T-helper 1 cell treated with Interleukin-12 subunit alpha and Interleukin-12 subunit beta and Interleukin-4 antibody, amounts not matched to agents 30 ng/mL and 1 ng/mL, for 36 hours (primary cell): ENCODE measurements around the gene ZNF580. TPM values are rescaled to one million over a fixed set of nuclear protein-coding genes. Genes with fewer than 3 reads are reported as not detected.

Experiments
- intact Hi-C: fragments of 100-400 bp; cut with micrococcal nuclease; formaldehyde crosslinking; loops from one replicate; pipeline ENCODE4 v1.15.1; 2024
- total RNA-seq: library from RNA; stranded (reverse); gene quantifications from 2 replicates; pipeline ENCODE4 v1.2.3, GENCODE V29; 2022

The ZNF580 gene
- total RNA-seq, 1 donor from 2014 or later, result 42.6 TPM

DNA sequence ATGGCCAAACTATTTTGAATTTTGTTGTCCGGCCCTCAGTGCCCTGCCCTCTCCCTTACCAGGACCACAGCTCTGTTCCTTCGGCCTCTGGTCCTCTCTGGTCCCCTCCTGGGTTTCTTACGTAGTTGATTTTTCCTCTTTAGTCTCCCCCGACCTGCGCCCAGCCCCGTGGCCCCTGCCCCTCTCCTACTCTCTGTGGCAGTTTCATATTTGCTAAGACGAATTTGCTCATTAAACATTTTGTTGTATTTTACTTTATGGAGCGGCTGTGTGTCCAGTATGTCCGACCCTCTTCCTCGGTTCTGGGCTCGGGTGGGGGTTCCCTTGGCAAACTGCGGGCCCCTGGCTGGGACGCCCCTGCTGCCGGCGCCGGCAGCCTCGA lies 33.6 kb downstream of the ZNF580 start:
- intact Hi-C loops, result loop anchor here (2.0 kb wide), 4 partner anchors 40 to 640 kb away; partner anchors contain the start of genes ZNF444, ZNF787 and ZSCAN5A

DNA sequence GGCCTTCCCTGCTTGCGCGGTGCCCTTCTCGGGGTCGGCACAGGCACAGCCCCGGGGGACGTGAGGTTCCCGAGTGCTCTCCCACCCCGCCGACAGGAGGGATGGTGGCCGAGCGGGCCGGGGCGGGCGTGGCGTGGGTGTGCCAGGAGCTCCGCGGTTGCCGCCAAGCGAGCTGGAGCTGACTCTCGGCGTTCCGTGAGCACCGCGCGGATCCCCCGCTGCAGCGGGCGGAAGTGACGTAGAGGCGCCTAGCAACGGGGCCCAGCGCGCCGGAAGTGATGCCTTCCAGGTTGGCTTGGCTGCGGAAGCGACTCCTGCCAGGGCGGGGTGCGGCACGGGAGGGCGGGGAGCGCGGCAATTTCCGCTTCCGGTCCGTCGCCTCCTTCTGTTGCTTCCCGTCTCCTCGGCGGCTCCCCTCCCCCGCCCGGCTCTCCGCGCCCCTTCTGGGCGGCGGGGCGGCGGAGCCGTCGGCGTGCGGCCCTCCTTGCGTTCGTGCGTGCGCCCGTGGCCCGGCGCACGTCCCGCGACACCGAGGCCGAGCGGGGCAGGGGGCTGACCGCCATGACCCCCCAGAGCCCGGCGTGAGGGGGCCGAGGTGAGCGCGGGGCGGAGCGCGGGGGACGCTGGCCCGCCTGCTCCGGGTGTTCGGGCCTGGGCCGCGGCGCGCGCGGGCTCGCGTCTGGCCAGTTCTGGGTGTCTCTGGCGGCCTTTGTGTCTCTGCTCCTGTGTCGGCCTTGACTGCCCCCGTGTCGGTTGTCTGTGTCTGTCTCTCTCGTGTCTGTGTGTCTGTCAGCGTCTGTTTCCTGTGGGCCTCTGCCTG lies 34.2 kb downstream of the ZNF580 start, which contains the start of gene EPN1:
TSS of gene EPN1 (plus strand) at position 386 of the 820 bp plus-strand sequence. CDS start 3,402 bp downstream, outside the sequence.
- intact Hi-C loops, result loop anchor here (1.0 to 2.0 kb wide), 7 partner anchors 21 to 640 kb away; partner anchors contain the start of genes FIZ1, PPP1R12C, ZNF444 and ZNF787

- intact Hi-C loops, result loop anchor here (1.0 to 2.0 kb wide), 7 partner anchors 22 to 639 kb away; partner anchors contain the start of genes FIZ1, PPP1R12C, ZNF444 and ZNF787
Measured at GRCh38 chr19:55675661-55676354, 35.0 kb downstream of the ZNF580 start.

GRCh38 chr19:55676383-55676782 lies 35.6 kb downstream of the ZNF580 start:
- intact Hi-C loops, result no loop called here

DNA sequence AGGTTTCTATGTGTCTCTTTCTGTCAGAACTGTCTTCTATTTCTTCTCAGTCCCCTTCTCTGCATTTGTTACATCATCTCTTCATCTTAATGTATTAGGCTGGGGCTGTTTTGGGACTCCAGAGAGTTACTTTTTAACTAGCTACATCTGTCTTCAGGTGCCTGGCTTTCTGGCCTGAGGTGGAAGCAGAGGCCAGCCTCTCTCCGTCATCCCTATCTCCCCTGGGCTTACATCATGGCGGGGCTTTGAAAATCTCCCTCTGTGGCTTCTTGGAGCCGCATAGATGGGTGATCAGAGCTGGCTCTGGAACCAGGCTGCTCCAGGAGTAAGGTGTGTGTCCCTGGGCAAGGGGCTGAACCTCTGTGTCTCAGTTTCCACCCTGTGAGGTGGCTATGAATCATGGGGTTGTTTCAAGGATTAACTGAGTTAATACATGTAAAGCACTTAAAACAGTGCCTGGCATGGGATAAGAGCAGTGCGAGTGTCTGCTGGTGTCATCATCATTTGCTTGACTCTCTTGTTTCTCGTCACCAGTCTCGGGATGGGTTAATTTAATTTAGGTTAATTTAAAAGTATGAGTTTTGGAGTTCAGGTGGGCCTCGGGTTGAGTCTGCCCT lies 36.2 kb downstream of the ZNF580 start:
- intact Hi-C loops, result no loop called here

DNA sequence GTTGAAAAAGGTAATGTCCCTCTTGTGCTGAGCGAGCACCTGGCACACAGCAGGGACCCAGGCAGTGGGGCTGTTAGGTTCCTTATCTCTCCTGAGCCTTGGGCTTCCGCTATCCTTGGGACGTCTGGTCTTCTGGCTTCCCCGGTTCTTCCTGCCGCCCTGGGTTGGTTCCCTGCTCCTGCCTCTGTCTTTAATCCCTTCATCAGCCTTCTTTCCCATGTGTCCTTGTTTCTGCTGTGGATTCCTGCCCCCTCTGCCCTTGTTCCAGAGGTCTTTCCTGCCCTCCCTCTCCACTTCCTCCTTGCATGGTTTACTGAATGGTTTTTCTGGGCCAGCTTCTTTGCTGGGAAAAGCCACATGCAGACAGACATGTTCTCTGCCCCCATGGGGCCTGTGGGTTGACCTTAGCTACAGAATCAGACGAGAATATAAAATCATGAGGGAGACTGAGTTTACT lies 36.8 kb downstream of the ZNF580 start:
- intact Hi-C loops, result no loop called here

DNA sequence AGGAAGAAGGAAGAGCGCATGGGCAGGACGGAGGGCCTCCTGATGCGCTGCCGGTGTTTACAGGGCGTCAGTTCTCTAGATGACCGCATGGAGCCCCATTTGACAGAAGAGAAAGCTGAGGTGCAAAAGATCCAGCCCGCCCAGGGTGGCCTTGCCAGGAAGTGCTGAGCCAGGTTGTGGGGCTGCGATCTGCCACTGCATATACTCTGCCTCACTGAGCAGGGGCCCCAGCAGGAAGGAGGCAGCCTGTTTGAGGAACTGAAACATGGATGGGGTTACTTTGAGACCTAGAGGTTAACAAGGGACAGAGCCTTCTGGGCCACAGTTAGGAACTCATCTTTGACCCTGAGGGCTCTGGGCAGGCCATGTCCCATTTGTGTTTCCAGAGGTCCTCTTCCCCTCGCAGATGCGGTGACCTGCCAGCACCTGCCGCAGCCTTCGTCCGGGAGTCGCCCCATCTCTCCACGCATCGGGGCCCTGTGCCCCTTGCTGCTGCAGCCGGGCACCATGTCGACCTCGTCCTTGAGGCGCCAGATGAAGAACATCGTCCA lies 37.4 kb downstream of the ZNF580 start:
- intact Hi-C loops, result no loop called here

DNA sequence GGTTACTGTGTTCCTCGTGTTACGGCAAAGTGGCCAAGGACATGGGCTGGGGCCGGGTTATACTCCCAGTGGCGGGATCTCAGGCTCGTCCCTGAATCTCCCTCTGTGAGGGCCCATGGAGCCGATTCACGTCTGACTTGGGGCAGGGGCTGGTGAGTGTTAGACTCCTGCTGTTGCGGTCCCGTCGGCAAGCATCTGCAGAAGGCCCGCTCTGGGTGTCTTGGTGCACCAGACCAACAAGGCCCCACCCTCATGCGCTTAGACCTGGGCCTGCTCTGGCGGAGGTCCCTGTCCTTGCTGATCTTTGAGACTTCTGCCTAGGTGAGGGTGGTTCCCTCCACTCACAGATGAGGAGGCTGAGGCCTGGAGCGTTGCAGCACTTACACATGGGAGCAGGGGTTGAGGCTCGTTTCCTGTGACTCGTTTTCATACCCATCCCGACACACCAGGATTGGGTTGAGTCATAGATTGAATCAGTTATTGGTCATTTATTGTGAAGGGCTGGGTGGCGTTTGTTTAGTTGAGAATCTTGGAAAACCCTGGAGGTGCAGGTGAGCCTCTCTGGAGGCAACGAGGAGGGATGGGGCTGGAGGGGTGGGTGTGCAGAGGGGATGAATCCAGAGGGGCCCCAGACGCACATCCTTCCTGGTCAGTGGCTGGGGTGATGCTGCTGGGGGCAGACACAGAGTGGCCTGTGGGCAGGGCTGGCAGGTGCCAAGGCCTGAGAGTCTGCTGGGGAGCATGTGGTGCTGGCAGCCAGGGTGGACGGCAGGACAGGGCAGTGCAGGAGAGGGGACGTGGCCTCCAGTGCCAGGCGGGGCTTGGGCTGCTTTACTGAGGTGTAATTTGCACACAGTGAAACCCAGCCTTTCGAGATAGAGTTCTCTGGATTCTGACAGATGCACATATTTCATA lies 38.8 kb downstream of the ZNF580 start:
- intact Hi-C loops, result no loop called here

- intact Hi-C loops, result no loop called here
Measured at GRCh38 chr19:55680339-55681130, 39.7 kb downstream of the ZNF580 start.

GRCh38 chr19:55681131-55682092 lies 40.6 kb downstream of the ZNF580 start:
- intact Hi-C loops, result no loop called here

GRCh38 chr19:55683449-55684261 lies 42.9 kb downstream of the ZNF580 start:
- intact Hi-C loops, result no loop called here

- intact Hi-C loops, result no loop called here
Measured at GRCh38 chr19:55684946-55685681, 44.3 kb downstream of the ZNF580 start.

DNA sequence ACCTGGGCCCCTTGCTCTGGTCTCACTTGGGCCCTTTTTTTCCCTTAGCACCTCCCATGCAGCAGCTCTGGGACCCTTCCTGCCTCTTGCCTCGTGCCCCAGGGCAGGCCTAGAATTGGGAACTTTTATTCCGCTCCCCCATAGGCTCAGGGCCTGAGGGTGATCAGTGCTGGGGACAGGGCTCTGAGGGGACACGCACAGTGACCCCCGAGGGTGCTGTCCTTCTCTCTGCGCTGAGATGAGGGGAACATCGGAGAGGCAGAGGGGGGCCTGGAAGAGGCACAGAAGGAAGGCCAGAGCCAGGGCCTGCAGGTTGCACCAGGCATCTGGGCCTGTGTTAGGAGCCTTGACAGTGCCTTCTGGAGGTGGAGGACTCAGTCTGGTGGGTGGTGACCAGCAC lies 45.0 kb downstream of the ZNF580 start:
- intact Hi-C loops, result no loop called here

DNA sequence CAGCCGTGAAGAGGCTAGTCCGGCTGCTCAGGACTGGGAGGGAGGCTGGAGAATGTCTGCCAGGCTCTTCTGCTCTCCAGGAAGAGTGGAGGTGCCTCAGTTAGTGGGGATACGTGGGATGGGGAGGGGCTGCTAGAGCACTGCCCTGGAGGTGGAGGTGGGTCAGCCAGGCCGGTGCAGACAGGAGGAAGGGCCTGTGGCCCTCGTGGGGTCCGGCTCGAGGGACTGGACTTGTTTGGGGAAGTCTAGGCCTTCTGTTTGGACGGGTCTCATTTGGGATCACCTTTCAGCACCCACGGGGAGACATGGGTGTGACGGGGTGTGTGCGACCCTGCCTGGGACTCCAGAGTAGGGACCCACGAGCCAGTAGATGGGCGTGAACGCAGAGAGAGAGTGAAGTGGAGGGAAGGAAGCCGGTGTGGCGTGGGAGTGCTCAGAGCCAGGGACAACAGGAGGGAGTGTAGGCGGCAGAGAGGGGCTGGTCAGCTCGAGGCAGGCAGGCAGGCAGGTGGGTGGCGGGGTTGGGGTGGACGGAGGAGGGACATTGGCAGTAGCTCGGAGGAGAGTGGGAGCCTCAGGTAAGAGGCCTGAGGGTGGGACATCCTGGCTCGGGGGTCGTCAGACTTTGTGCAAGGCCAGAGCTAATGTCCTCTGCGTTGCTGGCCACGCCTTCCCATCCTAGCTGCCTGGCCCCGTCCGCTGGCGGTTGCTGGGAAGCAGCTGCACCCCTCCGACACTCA lies 45.7 kb downstream of the ZNF580 start:
- intact Hi-C loops, result no loop called here

DNA sequence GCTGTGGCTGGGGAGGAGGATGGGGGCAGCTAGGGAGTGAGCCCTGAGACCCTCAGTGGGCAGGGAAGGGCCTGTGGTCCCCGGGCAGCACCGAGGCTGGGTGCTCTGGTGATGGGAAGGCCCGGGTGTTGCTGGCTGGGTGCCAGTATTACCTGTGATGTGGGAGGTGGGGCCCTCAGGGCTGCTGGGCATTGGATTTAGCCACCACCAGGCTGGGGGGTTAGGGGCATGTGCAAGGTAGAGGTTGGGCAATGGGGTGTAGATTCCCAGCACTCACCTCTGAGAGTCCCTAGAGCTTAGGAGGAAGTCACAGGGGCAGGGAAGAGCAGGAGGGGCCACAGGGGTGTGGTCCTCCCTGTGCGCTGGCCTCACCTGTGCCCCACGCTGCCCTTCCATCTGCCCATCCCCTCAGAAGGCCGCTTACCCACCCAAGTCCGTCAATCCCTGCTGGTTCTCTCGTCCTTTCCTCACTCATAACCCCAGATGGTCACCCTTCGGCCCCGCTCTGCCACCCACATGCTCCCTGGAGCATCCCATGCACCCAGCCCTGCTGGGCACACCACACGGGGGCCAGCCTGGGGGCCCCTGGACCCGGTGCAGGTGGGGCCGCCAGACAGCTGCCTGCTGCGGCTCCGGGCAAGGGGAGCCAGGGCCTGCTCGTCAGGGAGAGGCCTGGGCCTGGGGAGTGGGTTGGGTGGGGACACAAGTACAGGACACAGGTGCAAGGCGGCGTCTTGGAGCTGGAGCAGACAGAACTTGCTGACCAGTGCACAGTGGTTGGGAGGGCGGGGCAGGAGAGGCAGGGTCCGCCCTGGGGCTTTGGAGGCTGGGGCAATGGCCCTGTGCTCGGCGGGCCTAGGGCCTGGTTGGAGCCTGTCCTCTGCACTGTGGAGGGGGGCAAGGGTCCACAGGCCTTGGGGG lies 46.7 kb downstream of the ZNF580 start:
- intact Hi-C loops, result no loop called here
